Lung (tissue), 12 donors: Measurements from ENCODE around the gene SPSB3. TPM values are rescaled to one million over a fixed set of nuclear protein-coding genes. Genes with fewer than 3 reads are reported as not detected.

Source experiments
- ATAC-seq: fragments of 200-7000 bp; cut with Tn5 transposase; one replicate; pipeline ENCODE4 v1.9.1; 2020; ENCODE audit warnings: moderate number of reproducible peaks; ENCODE audit not compliant: insufficient read depth, low FRiP score
- DNase-seq, 3 donors: peaks; one replicate each; pipeline ENCODE4 v3.0.0-alpha.2; 2013 to 2017
- H3K27ac ChIP-seq, 2 donors: one replicate each; pipeline ENCODE4 v1.5.1; 2013; ENCODE audit warnings: mild to moderate bottlenecking in 2 of 2, moderate library complexity in 2 of 2, control low read depth in 1 of 2, inconsistent platforms in 1 of 2, low read depth in 1 of 2, low read length in 1 of 2
- H3K27me3 ChIP-seq, 3 donors: one replicate each; pipeline ENCODE4 v1.5.1; 2013; ENCODE audit warnings: low read length in 2 of 3; ENCODE audit not compliant: control insufficient read depth in 3 of 3, insufficient read depth in 3 of 3
- H3K36me3 ChIP-seq, 4 donors: one replicate each; pipeline ENCODE4 v1.5.1; 2013; ENCODE audit warnings: low read length in 4 of 4, mild to moderate bottlenecking in 1 of 4, moderate library complexity in 1 of 4; ENCODE audit not compliant: control insufficient read depth in 4 of 4, insufficient read depth in 4 of 4
- H3K4me1 ChIP-seq, 5 donors: one replicate each; pipeline ENCODE4 v1.5.1; 2013; ENCODE audit warnings: low read length in 5 of 5, mild to moderate bottlenecking in 2 of 5, moderate library complexity in 1 of 5; ENCODE audit not compliant: control insufficient read depth in 5 of 5, insufficient read depth in 5 of 5
- H3K4me3 ChIP-seq: one replicate; pipeline ENCODE4 v1.5.1; 2013; ENCODE audit warnings: mild to moderate bottlenecking, control low read depth, moderate library complexity
- H3K9ac ChIP-seq, 2 donors: one replicate each; pipeline ENCODE4 v1.5.1; 2013; ENCODE audit warnings: low read length in 2 of 2, control low read depth in 1 of 2; ENCODE audit not compliant: insufficient read depth in 1 of 2
- H3K9me3 ChIP-seq, 4 donors: one replicate each; pipeline ENCODE4 v1.5.1; 2013; ENCODE audit warnings: low read length in 3 of 4, mild to moderate bottlenecking in 1 of 4, moderate library complexity in 1 of 4; ENCODE audit not compliant: control insufficient read depth in 4 of 4, insufficient read depth in 3 of 4
- WGBS, 2 donors: extraction: QIAGEN DNeasy Blood & Tissue Kit; methylation state at CpG; one replicate each; pipeline ENCODE4 v1.1.7; 2013; 5-methylcytosine and 5-hydroxymethylcytosine counted together
- polyA plus RNA-seq, 2 donors: library from polyadenylated mRNA; stranded (reverse); fragments of 200-250 nt; gene quantifications; one replicate each; pipeline ENCODE4 v1.2.1, GENCODE V29; 2013
- total RNA-seq, 2 donors: library from RNA; depleted of rRNA in 1 of 2; stranded (reverse); fragments of >200 nt in 1 of 2; gene quantifications; one replicate each; pipeline ENCODE4 v1.2.1, GENCODE V29; 2014 to 2021
- TF ChIP-seq, protein P1 (sequence below): IDR thresholded peaks from 2 replicates; pipeline ENCODE4 v1.5.1; 2012; ENCODE audit warnings: mild to moderate bottlenecking; ENCODE audit errors: control extremely low read depth, extremely low read depth
- donor health status: control.
- donor health status: control.
- donor health status: Bipolar disorder and iron deficiency.
- donor health status: healthy.
- donor health status: DM: yes; HTN: yes; CAD: no.

SPSB3 gene
- total and polyA plus RNA-seq, 4 donors: 39.8 to 76.1 (median 50.9) TPM

DNA sequence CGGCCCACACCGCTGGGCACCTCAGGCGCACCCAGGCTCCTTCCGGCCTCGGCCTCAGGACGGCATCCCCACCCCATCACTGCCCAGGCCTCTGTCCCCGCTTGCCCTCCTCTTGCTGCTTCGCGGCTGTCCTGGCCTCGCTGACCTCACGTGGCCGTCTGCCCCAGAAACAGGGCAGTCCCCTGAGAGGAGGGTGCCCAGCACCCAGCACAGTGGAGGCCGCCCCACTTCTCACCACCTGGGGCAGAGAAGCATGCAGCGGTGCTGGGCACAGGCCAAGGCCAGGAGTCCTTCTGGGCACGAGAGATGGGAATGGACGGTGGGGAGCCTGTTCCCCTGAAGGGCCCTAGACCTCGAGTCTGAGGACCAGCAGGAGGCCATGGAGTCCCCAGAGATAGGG, 35.3 kb upstream of the SPSB3 start:
- WGBS, 2 donors: 95 to 97% methylated on average over 17 of the region's 17 CpGs
- no peak overlapping the region for H3K9ac ChIP-seq
- no peak for ATAC-seq
- no peak overlapping the region for H3K27ac ChIP-seq
- no peaks in the 10 kb centered on the region for H3K27me3 ChIP-seq
- peaks cover 0 to 8% (median 0%) of the 10 kb centered on the region in 5 donors for H3K4me1 ChIP-seq
- H3K4me3 ChIP-seq: no peak overlapping the region
- no peaks in the 10 kb centered on the region for H3K9me3 ChIP-seq
- no peak for DNase-seq
- TF ChIP-seq, protein P1, sequence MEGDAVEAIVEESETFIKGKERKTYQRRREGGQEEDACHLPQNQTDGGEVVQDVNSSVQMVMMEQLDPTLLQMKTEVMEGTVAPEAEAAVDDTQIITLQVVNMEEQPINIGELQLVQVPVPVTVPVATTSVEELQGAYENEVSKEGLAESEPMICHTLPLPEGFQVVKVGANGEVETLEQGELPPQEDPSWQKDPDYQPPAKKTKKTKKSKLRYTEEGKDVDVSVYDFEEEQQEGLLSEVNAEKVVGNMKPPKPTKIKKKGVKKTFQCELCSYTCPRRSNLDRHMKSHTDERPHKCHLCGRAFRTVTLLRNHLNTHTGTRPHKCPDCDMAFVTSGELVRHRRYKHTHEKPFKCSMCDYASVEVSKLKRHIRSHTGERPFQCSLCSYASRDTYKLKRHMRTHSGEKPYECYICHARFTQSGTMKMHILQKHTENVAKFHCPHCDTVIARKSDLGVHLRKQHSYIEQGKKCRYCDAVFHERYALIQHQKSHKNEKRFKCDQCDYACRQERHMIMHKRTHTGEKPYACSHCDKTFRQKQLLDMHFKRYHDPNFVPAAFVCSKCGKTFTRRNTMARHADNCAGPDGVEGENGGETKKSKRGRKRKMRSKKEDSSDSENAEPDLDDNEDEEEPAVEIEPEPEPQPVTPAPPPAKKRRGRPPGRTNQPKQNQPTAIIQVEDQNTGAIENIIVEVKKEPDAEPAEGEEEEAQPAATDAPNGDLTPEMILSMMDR: no peak
- H3K36me3 ChIP-seq: peaks cover 0 to 58% (median 10%) of the 10 kb centered on the region in 4 donors

DNA sequence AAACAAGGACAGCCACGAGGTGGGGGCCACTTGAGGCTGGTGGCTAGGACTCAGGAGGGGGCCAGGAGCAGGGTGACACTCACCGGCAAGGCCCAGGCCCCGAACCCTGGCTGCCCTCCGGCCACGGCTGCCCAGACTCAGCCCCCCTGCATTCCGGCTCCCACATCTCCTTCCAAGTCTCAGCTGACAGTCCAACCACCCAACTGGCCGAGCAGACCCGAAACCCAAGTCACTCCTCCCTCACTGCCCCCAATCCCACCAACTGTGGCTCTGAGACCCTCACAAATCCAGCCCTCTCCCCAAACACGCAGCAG, 34.9 kb upstream of the SPSB3 start:
- Histone ChIP-seq H3K4me3 (no peak overlapping the region), H3K9me3 (no peaks in the 10 kb centered on the region), H3K27me3 (no peaks in the 10 kb centered on the region), H3K27ac (no peak overlapping the region), H3K36me3 (peaks cover 0 to 53% (median 8%) of the 10 kb centered on the region in 4 donors), H3K9ac (no peak overlapping the region), H3K4me1 (peaks cover 0 to 13% (median 0%) of the 10 kb centered on the region in 5 donors)
- no peak for DNase-seq
- ATAC-seq: no peak
- WGBS, 2 donors: 97 to 99% methylated on average over 9 of the region's 9 CpGs
- TF ChIP-seq, protein P1: no peak

DNA sequence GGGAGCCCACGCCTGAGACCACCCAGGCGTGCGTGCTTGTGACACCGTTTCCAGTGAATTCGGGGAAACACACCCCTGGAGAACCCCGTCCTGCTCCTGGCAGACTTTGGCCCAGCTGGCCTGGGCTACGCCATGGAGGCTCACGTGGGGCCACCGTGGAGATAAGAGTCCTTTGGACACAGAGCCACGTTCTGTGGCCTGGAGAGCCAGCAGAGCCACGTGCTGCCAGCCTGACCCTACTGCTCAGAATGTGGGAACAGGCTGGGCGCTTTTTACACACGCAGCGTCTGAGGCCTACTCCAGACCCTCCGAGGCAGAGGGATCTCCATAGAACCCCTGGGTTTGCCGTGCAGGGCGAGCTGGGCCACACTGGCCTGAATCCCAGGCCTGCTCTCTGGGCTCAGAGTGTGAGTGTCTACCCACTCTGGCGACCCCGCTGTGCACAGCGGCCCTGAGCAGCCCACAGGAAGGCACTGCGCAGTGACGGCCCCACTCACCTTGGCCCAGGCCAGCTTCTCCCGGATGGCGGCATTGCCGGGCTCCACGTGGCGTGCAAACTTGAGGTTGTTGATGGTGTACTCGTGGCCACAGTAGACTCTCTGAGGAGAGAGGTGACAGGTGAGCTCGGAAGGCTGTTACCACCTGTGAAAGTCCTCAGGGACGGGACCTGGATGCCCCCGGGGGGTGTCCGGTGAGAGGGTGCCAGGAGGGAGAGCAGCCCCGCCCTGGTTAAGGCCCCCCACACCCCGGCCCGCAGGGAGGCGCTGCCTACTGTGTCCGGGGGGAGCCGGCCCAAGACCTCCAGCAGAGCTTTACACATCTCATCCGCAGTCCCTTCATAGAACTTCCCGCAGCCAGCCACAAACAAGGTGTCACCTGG, 34.3 kb upstream of the SPSB3 start:
- H3K27me3 ChIP-seq: no peaks in the 10 kb centered on the region
- H3K9me3 ChIP-seq: no peaks in the 10 kb centered on the region
- H3K9ac ChIP-seq: no peak overlapping the region
- peaks cover 0 to 13% (median 0%) of the 10 kb centered on the region in 5 donors for H3K4me1 ChIP-seq
- H3K27ac ChIP-seq: no peak overlapping the region
- peaks cover 0 to 49% (median 8%) of the 10 kb centered on the region in 4 donors for H3K36me3 ChIP-seq
- no peak for DNase-seq
- H3K4me3 ChIP-seq: no peak overlapping the region
- TF ChIP-seq, protein P1: no peak
- 95 to 97% methylated on average over 39 to 40 of the region's 40 CpGs for WGBS, 2 donors
- ATAC-seq: no peak
